PFSK-1 (cell line): ENCODE data around the gene FGF14.

Experiments used
- POLR2AphosphoS5 ChIP-seq: IDR thresholded peaks from 2 replicates; pipeline ENCODE4 v1.6.1; 2012; ENCODE audit warnings: low read depth, mild to moderate bottlenecking, control low read depth, low read length, moderate library complexity
- TF ChIP-seq, protein P1 (sequence below), 2 experiments: IDR thresholded peaks; 2 replicates each; pipeline versions ENCODE4 v1.6.1 to v1.8.0; 2011 to 2012; ENCODE audit warnings: low read depth in 2 of 2, low read length in 2 of 2, control low read depth in 1 of 2, inconsistent platforms in 1 of 2, mild to moderate bottlenecking in 1 of 2, moderate library complexity in 1 of 2; ENCODE audit not compliant: insufficient read depth in 1 of 2

DNA sequence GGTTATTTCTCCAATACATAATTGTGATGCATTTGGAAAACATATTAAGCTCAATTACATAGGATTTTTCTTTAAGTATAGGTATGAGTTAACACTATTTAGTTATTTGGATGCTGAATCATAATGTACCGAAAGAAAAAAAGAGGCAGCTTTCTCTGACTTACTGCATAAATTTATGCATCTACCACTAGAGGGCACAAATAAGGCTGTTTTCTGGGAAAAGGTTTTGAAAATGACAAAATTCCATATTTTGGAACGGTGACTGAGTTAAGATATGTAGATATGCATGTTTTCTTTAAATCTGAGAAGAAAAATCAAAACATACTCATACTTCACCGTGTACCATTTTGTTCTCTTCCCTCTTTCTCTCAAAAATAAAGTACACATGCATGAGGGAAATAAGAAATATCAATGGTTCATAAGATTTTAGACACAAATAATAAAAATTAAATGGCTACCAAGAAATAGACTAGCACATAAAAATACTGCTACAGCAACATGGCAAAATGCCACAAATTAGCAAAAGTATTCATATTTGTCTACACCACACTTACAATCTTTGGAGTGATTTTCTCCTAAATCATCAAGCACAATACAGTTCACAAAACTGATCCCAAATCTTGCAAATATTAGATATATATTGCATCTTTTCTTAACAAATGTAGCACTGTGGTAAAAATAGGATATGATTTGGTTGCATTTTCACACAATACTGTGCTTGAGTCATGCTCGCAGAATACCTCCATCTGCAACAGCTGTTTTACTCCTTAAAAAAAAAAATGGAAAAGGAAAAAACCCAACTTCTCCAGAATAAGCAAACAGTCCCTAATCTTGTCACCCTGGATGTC lies 260.0 kb downstream of the FGF14 start:
- TF ChIP-seq, protein P1, sequence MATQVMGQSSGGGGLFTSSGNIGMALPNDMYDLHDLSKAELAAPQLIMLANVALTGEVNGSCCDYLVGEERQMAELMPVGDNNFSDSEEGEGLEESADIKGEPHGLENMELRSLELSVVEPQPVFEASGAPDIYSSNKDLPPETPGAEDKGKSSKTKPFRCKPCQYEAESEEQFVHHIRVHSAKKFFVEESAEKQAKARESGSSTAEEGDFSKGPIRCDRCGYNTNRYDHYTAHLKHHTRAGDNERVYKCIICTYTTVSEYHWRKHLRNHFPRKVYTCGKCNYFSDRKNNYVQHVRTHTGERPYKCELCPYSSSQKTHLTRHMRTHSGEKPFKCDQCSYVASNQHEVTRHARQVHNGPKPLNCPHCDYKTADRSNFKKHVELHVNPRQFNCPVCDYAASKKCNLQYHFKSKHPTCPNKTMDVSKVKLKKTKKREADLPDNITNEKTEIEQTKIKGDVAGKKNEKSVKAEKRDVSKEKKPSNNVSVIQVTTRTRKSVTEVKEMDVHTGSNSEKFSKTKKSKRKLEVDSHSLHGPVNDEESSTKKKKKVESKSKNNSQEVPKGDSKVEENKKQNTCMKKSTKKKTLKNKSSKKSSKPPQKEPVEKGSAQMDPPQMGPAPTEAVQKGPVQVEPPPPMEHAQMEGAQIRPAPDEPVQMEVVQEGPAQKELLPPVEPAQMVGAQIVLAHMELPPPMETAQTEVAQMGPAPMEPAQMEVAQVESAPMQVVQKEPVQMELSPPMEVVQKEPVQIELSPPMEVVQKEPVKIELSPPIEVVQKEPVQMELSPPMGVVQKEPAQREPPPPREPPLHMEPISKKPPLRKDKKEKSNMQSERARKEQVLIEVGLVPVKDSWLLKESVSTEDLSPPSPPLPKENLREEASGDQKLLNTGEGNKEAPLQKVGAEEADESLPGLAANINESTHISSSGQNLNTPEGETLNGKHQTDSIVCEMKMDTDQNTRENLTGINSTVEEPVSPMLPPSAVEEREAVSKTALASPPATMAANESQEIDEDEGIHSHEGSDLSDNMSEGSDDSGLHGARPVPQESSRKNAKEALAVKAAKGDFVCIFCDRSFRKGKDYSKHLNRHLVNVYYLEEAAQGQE (IDR thresholded peaks at IDR 0.05; ENCODE audit: insufficient read depth in 1 of 2, low read depth in 2 of 2, low read length in 2 of 2): no peak
- TF ChIP-seq POLR2AphosphoS5: no peak
